Kidney (tissue), 14 donors: ENCODE results near the gene NANS. TPM values are rescaled to one million over a fixed set of nuclear protein-coding genes. Genes with fewer than 3 reads are reported as not detected.

Experiments used
- DNase-seq, 5 donors: peaks; one replicate each; pipeline ENCODE4 v3.0.0-alpha.2; 2013 to 2020
- FAIRE-seq: peaks from 2 replicates; lab custom pipeline; 2012; peaks lifted over from hg19 to GRCh38; lab: Jason Lieb, UNC
- H3K27ac ChIP-seq, 2 donors: one replicate each; pipeline ENCODE4 v1.7.0; 2013; ENCODE audit warnings: low read depth in 2 of 2, low read length in 2 of 2, inconsistent platforms in 1 of 2
- H3K27me3 ChIP-seq: one replicate; pipeline ENCODE4 v1.7.1; 2013; ENCODE audit warnings: low read length, inconsistent platforms; ENCODE audit not compliant: control insufficient read depth, insufficient read depth
- H3K36me3 ChIP-seq, 3 donors: one replicate each; pipeline versions ENCODE4 v1.7.0 to v1.7.1; 2013; ENCODE audit warnings: low read length in 3 of 3, control low read depth in 1 of 3, inconsistent platforms in 1 of 3; ENCODE audit not compliant: insufficient read depth in 3 of 3, control insufficient read depth in 2 of 3
- H3K4me1 ChIP-seq, 3 donors: one replicate each; pipeline versions ENCODE4 v1.7.0 to v1.7.1; 2013; ENCODE audit warnings: low read length in 3 of 3, inconsistent platforms in 1 of 3, low read depth in 1 of 3; ENCODE audit not compliant: control insufficient read depth in 2 of 3, insufficient read depth in 2 of 3
- H3K4me3 ChIP-seq, 3 donors: one replicate each; pipeline versions ENCODE4 v1.7.0 to v1.8.1; 2013; ENCODE audit warnings: low read length in 3 of 3, control low read depth in 1 of 3, inconsistent platforms in 1 of 3
- H3K9ac ChIP-seq, 3 donors: one replicate each; pipeline versions ENCODE4 v1.7.0 to v1.7.1; 2013; ENCODE audit warnings: low read length in 3 of 3, control low read depth in 1 of 3, inconsistent platforms in 1 of 3
- H3K9me3 ChIP-seq, 3 donors: one replicate each; pipeline versions ENCODE4 v1.7.0 to v1.7.1; 2013; ENCODE audit warnings: low read length in 3 of 3, control low read depth in 1 of 3, inconsistent platforms in 1 of 3; ENCODE audit not compliant: control insufficient read depth in 2 of 3, insufficient read depth in 1 of 3
- CTCF ChIP-seq: IDR thresholded peaks from 3 replicates; pipeline ENCODE4 v1.5.1; 2012; ENCODE audit warnings: mild to moderate bottlenecking, moderate library complexity, borderline replicate concordance; ENCODE audit not compliant: insufficient read depth; ENCODE audit errors: extremely low read depth
- intact Hi-C: fragments of 100-400 bp; cut with DNase I; formaldehyde crosslinking; loops from one replicate; pipeline ENCODE4 v1.11.1; 2022
- polyA plus RNA-seq: library from polyadenylated mRNA; stranded (reverse); fragments of 350-450 nt; fragmentation: Illumina TruSeq; extraction: RNeasy Lipid Tissue Mini Kit (QIAGEN cat#74804); gene quantifications from one replicate; pipeline ENCODE4 v1.2.3, GENCODE V29; 2014; ENCODE audit warnings: low read depth, low replicate concordance; ENCODE audit not compliant: insufficient read depth
- total RNA-seq: library from RNA; stranded (reverse); fragmentation: NEBNext Ultra II Directional; extraction: Animal tissue kit (Norgen Biotek cat#: 25700); gene quantifications from one replicate; pipeline ENCODE4 v1.2.1, GENCODE V29; 2021
- donor health status: control.
- donor health status: control.
- donor health status: control.
- donor health status: control.
- donor health status: control.
- donor health status: DM: yes; HTN: yes; CAD: no.
- donor health status: Normal renal cell carcinoma (clear cell type).

Gene NANS
- total and polyA plus RNA-seq, 2 donors from 2014 or later: 35.8 to 47.7 TPM

DNA sequence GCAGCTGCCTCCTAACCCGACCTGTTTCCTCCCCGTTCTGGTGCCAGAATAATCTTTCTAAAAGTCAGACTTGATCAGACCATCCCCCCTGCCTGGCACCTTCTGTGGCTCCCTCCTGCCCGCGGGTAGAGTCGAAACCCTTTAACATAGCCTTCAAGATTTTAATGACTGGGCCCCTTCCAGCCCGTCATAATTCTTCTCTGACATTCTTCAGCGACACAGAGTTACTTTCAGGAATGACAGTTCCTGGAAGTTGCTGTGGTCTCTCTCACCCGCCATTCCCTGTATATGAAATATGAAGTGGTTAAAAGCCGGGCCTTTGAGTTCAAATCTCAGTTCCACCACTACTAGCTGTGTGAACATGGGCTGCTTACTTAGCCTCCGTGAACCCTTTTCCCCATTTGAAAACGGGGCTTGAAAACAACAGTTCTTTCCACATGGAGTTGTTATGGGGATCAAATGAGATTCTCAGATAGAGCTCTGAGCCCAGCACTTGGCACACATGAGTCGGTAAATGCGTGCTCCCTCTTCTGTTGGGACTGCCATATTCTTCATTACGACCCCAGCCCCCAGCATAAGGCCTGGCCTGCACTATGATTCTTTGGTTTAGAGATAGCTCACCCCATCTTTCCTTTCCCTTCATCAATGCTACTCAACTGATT is 737 bp downstream of the NANS start:
- DNase-seq (peak in 3 of 5 donors; percentile 46 to 69 (median 66)), FAIRE-seq (no peak)
- no peaks in the 10 kb centered on the region for H3K27me3 ChIP-seq
- H3K27ac ChIP-seq: peak overlapping the region; percentile 87 to 88
- peak overlapping the region; percentile 19 to 63 (median 48) for H3K9ac ChIP-seq
- H3K9me3 ChIP-seq: no peaks in the 10 kb centered on the region
- peak overlapping the region; percentile 62 to 88 (median 78) for H3K4me3 ChIP-seq
- intact Hi-C loops: no loop called here
- no peak for TF ChIP-seq CTCF
- H3K36me3 ChIP-seq: peaks cover 0 to 5% (median 5%) of the 10 kb centered on the region in 3 donors
- peaks cover 0 to 7% (median 0%) of the 10 kb centered on the region in 3 donors for H3K4me1 ChIP-seq

- Histone ChIP-seq H3K36me3 (peaks cover 0 to 14% (median 13%) of the 10 kb centered on the region in 3 donors), H3K9me3 (no peaks in the 10 kb centered on the region), H3K9ac (no peak overlapping the region), H3K27me3 (no peaks in the 10 kb centered on the region), H3K4me1 (peaks cover 0 to 7% (median 0%) of the 10 kb centered on the region in 3 donors), H3K4me3 (no peak overlapping the region), H3K27ac (no peak overlapping the region)
- intact Hi-C loops: no loop called here
- no peak for DNase-seq
- FAIRE-seq: no peak
- no peak for TF ChIP-seq CTCF
Measured at GRCh38 chr9:98062161-98062560, 5.6 kb downstream of the NANS start.

DNA sequence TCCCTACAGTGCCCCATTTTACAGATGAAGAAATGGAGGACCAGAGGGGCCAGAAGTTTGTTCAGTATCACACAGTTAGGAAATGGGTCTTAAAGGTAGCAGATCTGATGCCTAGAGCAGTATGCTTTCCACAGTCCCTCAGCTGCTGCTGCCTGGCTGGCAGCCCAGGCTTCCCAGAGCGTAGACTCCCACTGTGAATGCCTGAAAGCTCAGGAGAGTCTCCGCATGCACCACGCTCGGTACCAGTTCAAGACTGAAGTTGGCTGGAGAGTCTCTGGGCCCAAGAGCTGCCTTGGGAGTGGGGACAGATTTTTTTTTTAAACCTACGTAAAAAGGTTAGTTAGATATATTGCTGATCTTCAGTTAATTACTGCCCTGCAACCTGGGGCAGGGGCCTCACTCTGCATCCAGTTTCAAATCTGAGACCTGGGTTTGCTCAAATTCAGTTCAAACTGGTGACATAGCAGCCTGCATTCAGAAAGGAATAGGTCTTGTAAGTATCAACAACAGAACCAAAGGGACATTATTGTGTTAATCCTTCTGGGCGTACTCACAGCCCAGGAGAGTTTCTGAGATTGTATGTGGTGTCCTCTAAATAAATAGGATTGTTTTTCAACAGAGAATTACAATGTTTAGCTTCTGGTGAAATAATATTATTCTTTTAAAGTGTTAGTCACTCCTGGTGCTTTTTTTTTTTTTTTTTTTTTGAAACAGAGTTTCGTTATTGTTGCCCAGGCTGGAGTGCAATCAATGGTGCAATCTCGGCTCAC is 8.3 kb downstream of the NANS start:
- Histone ChIP-seq H3K4me3 (no peak overlapping the region), H3K27ac (no peak overlapping the region), H3K9me3 (no peaks in the 10 kb centered on the region), H3K9ac (no peak overlapping the region), H3K27me3 (no peaks in the 10 kb centered on the region), H3K36me3 (peaks cover 0 to 14% (median 13%) of the 10 kb centered on the region in 3 donors), H3K4me1 (no peaks in the 10 kb centered on the region)
- FAIRE-seq: no peak
- DNase-seq: no peak
- TF ChIP-seq CTCF: no peak
- intact Hi-C loops: no loop called here
